Cardiac muscle cell (in vitro differentiated cells and primary cell): ENCODE measurements around the gene APOBEC3F. TPM values are rescaled to one million over a fixed set of nuclear protein-coding genes. Genes with fewer than 3 reads are reported as not detected.
A peak's percentile ranks its signal among the peaks of the same experiment; 100 is the strongest.

Experiments
- DNase-seq, 2 donors: peaks; one replicate each; pipeline versions ENCODE4 v3.0.0 to v3.0.0-alpha.2; 2010 to 2017; ENCODE audit warnings: low read depth in 1 of 2, low spot score in 1 of 2
- H3K27ac ChIP-seq: fragments of 200-600 bp; sonication (generic); 2 replicates; pipeline ENCODE4 v1.5.1; 2016
- H3K27me3 ChIP-seq: fragments of 200-600 bp; sonication (generic); 2 replicates; pipeline ENCODE4 v1.6.0; 2016; ENCODE audit warnings: control low read depth
- H3K36me3 ChIP-seq: fragments of 200-600 bp; sonication (generic); 2 replicates; pipeline ENCODE4 v1.5.1; 2016; ENCODE audit warnings: control low read depth
- H3K4me1 ChIP-seq: fragments of 200-600 bp; sonication (generic); 2 replicates; pipeline ENCODE4 v1.8.1; 2017; ENCODE audit warnings: low read depth, mild to moderate bottlenecking, mixed run types
- H3K4me3 ChIP-seq: fragments of 200-600 bp; sonication (generic); 2 replicates; pipeline ENCODE4 v1.5.1; 2016; ENCODE audit warnings: mild to moderate bottlenecking
- H3K9me3 ChIP-seq: fragments of 200-600 bp; sonication (generic); 2 replicates; pipeline ENCODE4 v1.5.1; 2017; ENCODE audit warnings: low read depth, mild to moderate bottlenecking, control low read depth
- polyA plus RNA-seq: library from polyadenylated mRNA; unstranded; fragments of >200 nt; fragmentation: Nextera tagmentation; extraction: Ambion mirVana; gene quantifications from 2 replicates; pipeline ENCODE4 v1.2.1, GENCODE V29; 2016
- total RNA-seq: library from RNA; depleted of rRNA; stranded (reverse); fragments of >200 nt; gene quantifications from 2 replicates; pipeline ENCODE4 v1.2.3, GENCODE V29; 2016
- TF ChIP-seq, protein P1 (sequence below): IDR thresholded peaks from 2 replicates; pipeline ENCODE4 v1.5.1; 2012; ENCODE audit warnings: low read depth, mild to moderate bottlenecking, low read length

The APOBEC3F gene
- total and polyA plus RNA-seq, 2 experiments from 2014 or later = 11.8 to 24.2 TPM

DNA sequence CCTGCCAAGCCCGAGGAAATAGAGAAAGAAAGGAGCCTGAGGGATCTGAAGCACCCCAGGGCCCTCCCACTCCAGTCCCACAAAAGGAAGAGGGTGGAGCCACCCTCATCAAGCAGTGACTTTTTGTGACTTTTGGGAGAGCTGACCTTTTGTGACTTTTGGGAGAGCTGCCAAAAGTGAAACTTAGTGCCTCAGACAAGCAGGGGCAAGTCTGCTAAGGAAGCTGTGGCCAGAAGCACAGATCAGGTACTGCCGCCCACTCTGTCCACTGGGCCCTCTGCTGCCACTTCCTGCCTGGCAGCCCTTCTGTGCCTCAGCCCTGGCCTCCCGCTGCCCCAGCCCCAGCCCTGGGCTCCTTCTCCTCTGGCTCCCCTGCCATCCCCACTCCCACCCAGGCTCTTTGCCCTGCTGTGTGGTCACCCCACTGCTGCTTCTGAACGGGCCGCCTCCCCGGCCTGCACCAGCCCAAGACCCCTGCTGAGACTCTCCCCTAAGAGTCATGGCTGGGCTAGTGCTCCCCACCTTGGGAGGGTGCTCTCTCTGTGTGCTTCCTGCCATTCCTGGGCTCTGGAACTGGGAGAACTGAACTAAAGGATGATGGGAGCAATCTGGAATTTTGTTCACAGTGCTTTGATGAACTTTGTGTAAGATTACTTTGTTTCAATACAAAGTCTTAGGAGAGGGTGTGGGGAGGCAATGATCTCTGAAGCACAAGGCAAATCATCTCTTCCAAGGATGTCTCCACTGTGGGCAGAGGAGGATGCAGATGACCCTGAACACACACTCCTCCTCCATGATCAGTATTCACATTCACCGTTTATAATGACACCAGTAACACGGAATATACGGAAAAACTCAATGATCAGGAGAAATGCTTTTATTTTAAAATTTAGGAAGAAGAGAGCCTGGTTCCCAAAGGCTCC, 56.7 kb downstream of the APOBEC3F start, which contains the start of gene APOBEC3H:
TSS of gene APOBEC3H (plus strand) at position 147 of the 923 bp plus-strand sequence. CDS start 3,035 bp downstream, outside the sequence.
- peaks cover 7% of the 10 kb centered on the region for H3K4me1 ChIP-seq
- no peak within 1 kb of the TSS for H3K4me3 ChIP-seq
- no peaks in the 10 kb centered on the region for H3K9me3 ChIP-seq
- TF ChIP-seq, protein P1, sequence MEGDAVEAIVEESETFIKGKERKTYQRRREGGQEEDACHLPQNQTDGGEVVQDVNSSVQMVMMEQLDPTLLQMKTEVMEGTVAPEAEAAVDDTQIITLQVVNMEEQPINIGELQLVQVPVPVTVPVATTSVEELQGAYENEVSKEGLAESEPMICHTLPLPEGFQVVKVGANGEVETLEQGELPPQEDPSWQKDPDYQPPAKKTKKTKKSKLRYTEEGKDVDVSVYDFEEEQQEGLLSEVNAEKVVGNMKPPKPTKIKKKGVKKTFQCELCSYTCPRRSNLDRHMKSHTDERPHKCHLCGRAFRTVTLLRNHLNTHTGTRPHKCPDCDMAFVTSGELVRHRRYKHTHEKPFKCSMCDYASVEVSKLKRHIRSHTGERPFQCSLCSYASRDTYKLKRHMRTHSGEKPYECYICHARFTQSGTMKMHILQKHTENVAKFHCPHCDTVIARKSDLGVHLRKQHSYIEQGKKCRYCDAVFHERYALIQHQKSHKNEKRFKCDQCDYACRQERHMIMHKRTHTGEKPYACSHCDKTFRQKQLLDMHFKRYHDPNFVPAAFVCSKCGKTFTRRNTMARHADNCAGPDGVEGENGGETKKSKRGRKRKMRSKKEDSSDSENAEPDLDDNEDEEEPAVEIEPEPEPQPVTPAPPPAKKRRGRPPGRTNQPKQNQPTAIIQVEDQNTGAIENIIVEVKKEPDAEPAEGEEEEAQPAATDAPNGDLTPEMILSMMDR = no peak
- DNase-seq = peak; percentile 6 to 24
- H3K27ac ChIP-seq = peak within 1 kb of the TSS; percentile 58
- no peaks in the 10 kb centered on the region for H3K36me3 ChIP-seq
- no peaks in the 10 kb centered on the region for H3K27me3 ChIP-seq

DNA sequence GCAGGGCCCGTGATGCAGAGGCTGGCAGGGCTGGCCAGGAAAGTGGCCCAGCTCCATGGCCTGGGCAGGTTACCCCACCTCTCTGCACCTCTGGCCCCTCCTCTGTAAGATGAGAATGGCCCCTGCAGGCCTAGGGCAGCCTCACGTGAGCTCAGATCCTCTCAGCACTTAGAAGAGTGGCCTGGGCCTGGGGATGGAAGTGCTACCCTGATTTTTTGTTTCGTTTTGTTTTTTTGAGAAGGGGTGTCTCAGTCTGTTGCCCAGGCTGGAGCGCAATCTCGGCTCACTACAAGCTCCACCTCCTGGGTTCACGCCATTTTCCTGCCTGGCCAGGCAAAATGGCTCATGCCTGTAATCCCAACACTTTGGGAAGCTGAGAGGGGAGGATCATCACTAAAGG, 57.4 kb downstream of the APOBEC3F start:
- no peaks in the 10 kb centered on the region for H3K36me3 ChIP-seq
- H3K4me1 ChIP-seq = peaks cover 7% of the 10 kb centered on the region
- no peaks in the 10 kb centered on the region for H3K9me3 ChIP-seq
- DNase-seq = peak in 1 of 2 donors; percentile 62
- H3K27ac ChIP-seq = peak overlapping the region; percentile 36
- TF ChIP-seq, protein P1 = no peak
- no peaks in the 10 kb centered on the region for H3K27me3 ChIP-seq
- no peak overlapping the region for H3K4me3 ChIP-seq

DNA sequence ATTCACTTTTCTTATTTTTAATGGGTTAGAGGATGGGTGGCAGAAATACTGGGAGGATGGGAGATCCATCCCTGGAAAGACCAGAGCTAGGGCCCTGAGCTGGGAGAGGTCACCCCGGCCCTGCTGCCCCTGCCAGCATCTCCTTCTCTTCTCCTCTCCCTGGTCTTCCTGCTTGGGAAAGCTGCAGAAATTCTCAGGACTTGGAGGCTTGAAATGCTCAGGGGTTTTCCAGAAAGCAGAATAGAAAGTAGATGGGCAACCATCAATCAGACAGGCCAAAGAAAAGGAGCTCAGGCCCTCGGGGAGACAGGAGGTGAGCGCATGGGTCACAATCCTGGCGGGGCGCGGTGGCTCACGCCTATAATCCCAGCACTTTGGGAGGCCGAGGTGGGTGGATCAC, 57.9 kb downstream of the APOBEC3F start:
- DNase-seq = no peak
- Histone ChIP-seq H3K27ac (peak overlapping the region; percentile 36), H3K4me3 (no peak overlapping the region), H3K9me3 (no peaks in the 10 kb centered on the region), H3K4me1 (peaks cover 7% of the 10 kb centered on the region), H3K27me3 (no peaks in the 10 kb centered on the region), H3K36me3 (no peaks in the 10 kb centered on the region)
- TF ChIP-seq, protein P1 = no peak

DNA sequence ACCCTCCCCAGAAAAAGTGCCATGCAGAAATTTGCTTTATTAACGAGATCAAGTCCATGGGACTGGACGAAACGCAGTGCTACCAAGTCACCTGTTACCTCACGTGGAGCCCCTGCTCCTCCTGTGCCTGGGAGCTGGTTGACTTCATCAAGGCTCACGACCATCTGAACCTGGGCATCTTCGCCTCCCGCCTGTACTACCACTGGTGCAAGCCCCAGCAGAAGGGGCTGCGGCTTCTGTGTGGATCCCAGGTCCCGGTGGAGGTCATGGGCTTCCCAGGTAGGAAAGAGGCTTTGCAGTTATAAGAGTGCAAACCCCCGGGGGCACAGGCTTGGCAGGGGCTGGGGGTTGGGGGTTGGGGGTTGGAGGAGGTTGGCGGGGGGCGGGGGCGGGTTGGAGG, 60.6 kb downstream of the APOBEC3F start:
- DNase-seq = no peak

DNA sequence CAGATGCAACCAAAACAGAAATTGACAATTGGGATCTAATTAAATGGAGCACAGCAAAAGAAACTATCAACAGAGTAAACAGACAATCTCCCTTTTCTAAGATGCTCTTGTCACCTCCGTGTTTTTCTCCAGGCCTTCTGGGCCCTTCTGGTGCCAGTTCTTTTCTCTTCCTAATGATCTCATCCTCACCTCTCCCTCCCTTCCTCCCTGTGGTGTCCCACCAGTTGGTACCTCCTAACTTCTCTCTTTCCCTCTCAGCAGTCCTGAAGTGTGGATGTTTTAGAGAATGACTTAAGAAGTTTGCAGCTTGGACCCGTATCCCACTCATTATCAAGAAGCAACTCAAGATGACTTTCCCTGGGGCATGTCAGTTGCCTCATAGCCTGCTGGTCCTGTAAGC, 62.8 kb downstream of the APOBEC3F start:
- H3K4me1 ChIP-seq = no peaks in the 10 kb centered on the region
- H3K9me3 ChIP-seq = no peaks in the 10 kb centered on the region
- no peaks in the 10 kb centered on the region for H3K27me3 ChIP-seq
- no peak for DNase-seq
- no peaks in the 10 kb centered on the region for H3K36me3 ChIP-seq
- no peak overlapping the region for H3K4me3 ChIP-seq
- TF ChIP-seq, protein P1 = no peak
- H3K27ac ChIP-seq = no peak overlapping the region

More for the DNA sequence above, 60.6 kb downstream of the APOBEC3F start:
- no peak overlapping the region for H3K27ac ChIP-seq
- H3K27me3 ChIP-seq = no peaks in the 10 kb centered on the region
- H3K9me3 ChIP-seq = no peaks in the 10 kb centered on the region
- TF ChIP-seq, protein P1 = no peak
- no peak overlapping the region for H3K4me3 ChIP-seq
- no peaks in the 10 kb centered on the region for H3K36me3 ChIP-seq
- H3K4me1 ChIP-seq = peaks cover 7% of the 10 kb centered on the region

Other genes with a start within 250 kb of the APOBEC3F start
- gene DNAL4, start 246.7 kb upstream of the APOBEC3F start, total RNA-seq = 42.3 and 48.5 TPM in 2 replicates
- 39.7 and 55.4 TPM in 2 replicates for gene DNAL4, start 246.7 kb upstream of the APOBEC3F start, polyA plus RNA-seq
- gene NPTXR, start 196.8 kb upstream of the APOBEC3F start, total RNA-seq = 15.1 and 16.7 TPM in 2 replicates
- gene NPTXR, start 196.8 kb upstream of the APOBEC3F start, polyA plus RNA-seq = 4.0 and 4.2 TPM in 2 replicates
- gene CBX6, start 168.6 kb upstream of the APOBEC3F start, total RNA-seq = 62.5 and 89.9 TPM in 2 replicates
- gene CBX6, start 168.6 kb upstream of the APOBEC3F start, polyA plus RNA-seq = 40.9 and 46.8 TPM in 2 replicates
- gene APOBEC3A, start 83.3 kb upstream of the APOBEC3F start, total RNA-seq = 0.18 TPM in 1 of 2 replicates, not detected in the other
- not detected in 2 replicates for gene APOBEC3A, start 83.3 kb upstream of the APOBEC3F start, polyA plus RNA-seq
- gene APOBEC3B, start 58.5 kb upstream of the APOBEC3F start, total RNA-seq = 1.1 and 6.5 TPM in 2 replicates
- 6.8 and 9.4 TPM in 2 replicates for gene APOBEC3B, start 58.5 kb upstream of the APOBEC3F start, polyA plus RNA-seq
- gene APOBEC3C, start 26.6 kb upstream of the APOBEC3F start, total RNA-seq = 12.8 and 15.7 TPM in 2 replicates
- gene APOBEC3C, start 26.6 kb upstream of the APOBEC3F start, polyA plus RNA-seq = 71.7 and 84.0 TPM in 2 replicates
- 2.0 and 4.3 TPM in 2 replicates for gene APOBEC3D, start 19.7 kb upstream of the APOBEC3F start, total RNA-seq
- gene APOBEC3D, start 19.7 kb upstream of the APOBEC3F start, polyA plus RNA-seq = 0.99 and 1.3 TPM in 2 replicates
- 10.5 and 12.2 TPM in 2 replicates for gene APOBEC3G, start 36.4 kb downstream of the APOBEC3F start, total RNA-seq
- gene APOBEC3G, start 36.4 kb downstream of the APOBEC3F start, polyA plus RNA-seq = 7.1 and 13.3 TPM in 2 replicates
- 0.57 and 1.3 TPM in 2 replicates for gene APOBEC3H, start 56.4 kb downstream of the APOBEC3F start, total RNA-seq
- gene APOBEC3H, start 56.4 kb downstream of the APOBEC3F start, polyA plus RNA-seq = 0.77 and 0.97 TPM in 2 replicates
- gene CBX7, start 111.8 kb downstream of the APOBEC3F start, total RNA-seq = 8.9 and 31.3 TPM in 2 replicates
- gene CBX7, start 111.8 kb downstream of the APOBEC3F start, polyA plus RNA-seq = 10.2 and 10.9 TPM in 2 replicates
- gene PDGFB, start 204.1 kb downstream of the APOBEC3F start, total RNA-seq = 15.3 and 18.2 TPM in 2 replicates
- 8.6 and 9.8 TPM in 2 replicates for gene PDGFB, start 204.1 kb downstream of the APOBEC3F start, polyA plus RNA-seq